WTC11 (cell line): ENCODE measurements around the gene CYP11A1. TPM values are rescaled to one million over a fixed set of nuclear protein-coding genes. Genes with fewer than 3 reads are reported as not detected.

Source experiments
- ATAC-seq: fragments of 200-7000 bp; cut with Tn5 transposase; 2 replicates; pipeline ENCODE4 v1.10.0; 2021; ENCODE audit warnings: mild to moderate bottlenecking, moderate library complexity
- CTCF ChIA-PET: fragments of 300-600 bp; sonication (Branson Sonifier 250); formaldehyde crosslinking; loops from one replicate; lab custom pipeline; 2021; ENCODE audit warnings: antibody characterized with exemption; lab: Charles Lee
- POLR2A ChIA-PET: fragments of 350-600 bp; sonication (Branson Sonifier 250); formaldehyde crosslinking; loops from one replicate; lab custom pipeline; 2021; ENCODE audit warnings: antibody characterized with exemption; lab: Charles Lee
- DNase-seq: peaks from one replicate; pipeline ENCODE4 v3.0.0; 2021; ENCODE audit warnings: low spot score
- H3K27ac Mint-ChIP-seq: 2 replicates; pipeline ENCODE4 v1.8.0; 2021; ENCODE audit warnings: mixed read lengths
- H3K27me3 Mint-ChIP-seq: 2 replicates; pipeline ENCODE4 v1.8.0; 2021; ENCODE audit warnings: low read depth, mild to moderate bottlenecking, moderate library complexity, mixed read lengths
- H3K36me3 Mint-ChIP-seq: 2 replicates; pipeline ENCODE4 v1.8.0; 2021; ENCODE audit warnings: mixed read lengths
- H3K4me1 Mint-ChIP-seq: 2 replicates; pipeline ENCODE4 v1.8.0; 2022; ENCODE audit warnings: mixed read lengths
- H3K4me3 Mint-ChIP-seq: 2 replicates; pipeline ENCODE4 v1.8.0; 2021; ENCODE audit warnings: mild to moderate bottlenecking, moderate library complexity, mixed read lengths
- H3K9me3 Mint-ChIP-seq: 2 replicates; pipeline ENCODE4 v1.8.0; 2021; ENCODE audit warnings: mixed read lengths
- ATF6 ChIP-seq: sonication (generic); formaldehyde crosslinking; IDR thresholded peaks from 2 replicates; pipeline ENCODE4 v1.8.1; 2023; ENCODE audit warnings: mild to moderate bottlenecking, missing genetic modification reagents
- CREB1 ChIP-seq: sonication (generic); formaldehyde crosslinking; IDR thresholded peaks from 2 replicates; pipeline ENCODE4 v1.8.0; 2023; ENCODE audit warnings: mild to moderate bottlenecking, missing genetic modification reagents
- CREM ChIP-seq: sonication (generic); formaldehyde crosslinking; IDR thresholded peaks from 2 replicates; pipeline ENCODE4 v1.8.1; 2022; ENCODE audit warnings: mild to moderate bottlenecking, missing genetic modification reagents, moderate library complexity
- CTCF ChIP-seq: fragments of 200-600 bp; IDR thresholded peaks from 2 replicates; pipeline ENCODE4 v1.8.0; 2022; ENCODE audit warnings: antibody characterized with exemption
- ELF4 ChIP-seq: sonication (generic); formaldehyde crosslinking; IDR thresholded peaks from 2 replicates; pipeline ENCODE4 v1.8.1; 2022; ENCODE audit warnings: low read depth, mild to moderate bottlenecking, moderate library complexity, missing genetic modification reagents
- EMX1 ChIP-seq: fragments of 250-450 bp; sonication (Bioruptor Pico); IDR thresholded peaks from 2 replicates; pipeline ENCODE4 v1.8.0; 2021; ENCODE audit warnings: mild to moderate bottlenecking
- ERG ChIP-seq: fragments of 250-450 bp; sonication (Bioruptor Pico); IDR thresholded peaks from 2 replicates; pipeline ENCODE4 v1.8.0; 2021; ENCODE audit warnings: mild to moderate bottlenecking
- FOXP1 ChIP-seq: sonication (generic); formaldehyde crosslinking; IDR thresholded peaks from 2 replicates; pipeline ENCODE4 v1.8.0; 2022; ENCODE audit warnings: missing genetic modification reagents, mild to moderate bottlenecking, moderate library complexity, borderline replicate concordance
- GABPB1 ChIP-seq: sonication (generic); formaldehyde crosslinking; IDR thresholded peaks from 2 replicates; pipeline ENCODE4 v1.8.1; 2023; ENCODE audit warnings: mild to moderate bottlenecking, missing genetic modification reagents
- MAX ChIP-seq: sonication (generic); formaldehyde crosslinking; IDR thresholded peaks from 2 replicates; pipeline ENCODE4 v1.8.0; 2022; ENCODE audit warnings: mild to moderate bottlenecking, missing genetic modification reagents
- NFE2L1 ChIP-seq: sonication (generic); formaldehyde crosslinking; IDR thresholded peaks from 2 replicates; pipeline ENCODE4 v1.8.1; 2023; ENCODE audit warnings: missing genetic modification reagents
- NFYB ChIP-seq: sonication (generic); formaldehyde crosslinking; conservative IDR thresholded peaks from 2 replicates; pipeline ENCODE4 v1.8.0; 2022; ENCODE audit warnings: low read depth, missing genetic modification reagents
- OVOL2 ChIP-seq: fragments of 250-450 bp; sonication (Bioruptor Pico); IDR thresholded peaks from 2 replicates; pipeline ENCODE4 v1.9.0; 2021; ENCODE audit warnings: mild to moderate bottlenecking, borderline replicate concordance
- PRDM15 ChIP-seq: sonication (generic); formaldehyde crosslinking; IDR thresholded peaks from 2 replicates; pipeline ENCODE4 v1.8.0; 2022; ENCODE audit warnings: missing genetic modification reagents
- PRRX2 ChIP-seq: fragments of 250-450 bp; sonication (Bioruptor Pico); IDR thresholded peaks from 2 replicates; pipeline ENCODE4 v1.8.0; 2021; ENCODE audit warnings: mild to moderate bottlenecking
- SMAD3 ChIP-seq: sonication (generic); formaldehyde crosslinking; IDR thresholded peaks from 2 replicates; pipeline ENCODE4 v1.8.0; 2022; ENCODE audit warnings: missing genetic modification reagents, mild to moderate bottlenecking, borderline replicate concordance
- STAT6 ChIP-seq: sonication (generic); formaldehyde crosslinking; conservative IDR thresholded peaks from 2 replicates; pipeline ENCODE4 v1.8.1; 2023; ENCODE audit warnings: mild to moderate bottlenecking, low read depth, missing genetic modification reagents, moderate library complexity
- ZBTB43 ChIP-seq: sonication (generic); formaldehyde crosslinking; IDR thresholded peaks from 2 replicates; pipeline ENCODE4 v1.8.1; 2023; ENCODE audit warnings: mild to moderate bottlenecking, missing genetic modification reagents
- ZNF121 ChIP-seq: sonication (generic); formaldehyde crosslinking; IDR thresholded peaks from 2 replicates; pipeline ENCODE4 v1.8.0; 2023; ENCODE audit warnings: missing genetic modification reagents
- ZNF423 ChIP-seq: fragments of 250-450 bp; sonication (Bioruptor Pico); IDR thresholded peaks from 2 replicates; pipeline ENCODE4 v2.1.2; 2022; ENCODE audit warnings: mild to moderate bottlenecking, moderate library complexity
- total RNA-seq: library from RNA; stranded (reverse); gene quantifications from 3 replicates; pipeline ENCODE4 v1.2.3, GENCODE V29; 2021

CYP11A1 gene
- total RNA-seq, 1 experiment from 2014 or later = 3.4 TPM

- TF ChIP-seq STAT6 (CRISPR knock-in tag) (no peak), CTCF (peak; percentile 66), ATF6 (no peak), PRDM15 (0 out of 2 replicates have a peak, but pooled peaks have one; percentile 25), MAX (CRISPR knock-in tag) (peak; percentile 42; the same call in 1 of the 2 replicates), ELF4 (CRISPR knock-in tag) (no peak), ZBTB43 (CRISPR knock-in tag) (no peak), CREB1 (no peak)
Measured at GRCh38 chr15:74322558-74323180, 44.8 kb downstream of the CYP11A1 start (continued).

- Mint-ChIP-seq H3K36me3 (no peaks in the 10 kb centered on the region), H3K4me1 (peaks cover 40% of the 10 kb centered on the region), H3K4me3 (no peak overlapping the region), H3K27ac (no peak overlapping the region), H3K9me3 (no peaks in the 10 kb centered on the region), H3K27me3 (no peaks in the 10 kb centered on the region; the same call in 1 of the 2 replicates)
- CTCF ChIA-PET = interaction anchor here (0.5 to 17.1 kb wide), 55 partner anchors 9 to 395 kb away, joined by 3 to 347 read pairs (median 4); partner anchors contain the start of genes ISLR, ISLR2, LOXL1 and STRA6
- ATAC-seq (peak; percentile 4; the same call in 1 of the 2 replicates), DNase-seq (peak; percentile 83)
- POLR2A ChIA-PET = interaction anchor here (0.6 to 1.0 kb wide), 4 partner anchors 148 to 875 kb away, joined by 3 read pairs; no protein-coding TSS in a partner anchor
- TF ChIP-seq GABPB1 = no peak
- TF ChIP-seq OVOL2 (CRISPR knock-in tag) = no peak
- TF ChIP-seq CREM = no peak
- TF ChIP-seq NFE2L1 = no peak
- no peak for TF ChIP-seq ERG (CRISPR knock-in tag)
- 0 out of 2 replicates have a peak, but pooled peaks have one; percentile 20 for TF ChIP-seq NFYB (CRISPR knock-in tag)
- no peak for TF ChIP-seq FOXP1 (CRISPR knock-in tag)
- no peak for TF ChIP-seq PRRX2 (CRISPR knock-in tag)
- TF ChIP-seq EMX1 = no peak
- no peak for TF ChIP-seq SMAD3
- TF ChIP-seq ZNF121 (CRISPR knock-in tag) = no peak
- no peak for TF ChIP-seq ZNF423
Measured at GRCh38 chr15:74320352-74321247, 46.8 kb downstream of the CYP11A1 start.
